ENCODE results near the gene MAP2K3. TPM values are rescaled to one million over a fixed set of nuclear protein-coding genes. Genes with fewer than 3 reads are reported as not detected.
A peak's percentile ranks its signal among the peaks of the same experiment; 100 is the strongest.

The MAP2K3 gene
- total RNA-seq, 1 donor from 2014 or later, result 42.2 TPM

DNA sequence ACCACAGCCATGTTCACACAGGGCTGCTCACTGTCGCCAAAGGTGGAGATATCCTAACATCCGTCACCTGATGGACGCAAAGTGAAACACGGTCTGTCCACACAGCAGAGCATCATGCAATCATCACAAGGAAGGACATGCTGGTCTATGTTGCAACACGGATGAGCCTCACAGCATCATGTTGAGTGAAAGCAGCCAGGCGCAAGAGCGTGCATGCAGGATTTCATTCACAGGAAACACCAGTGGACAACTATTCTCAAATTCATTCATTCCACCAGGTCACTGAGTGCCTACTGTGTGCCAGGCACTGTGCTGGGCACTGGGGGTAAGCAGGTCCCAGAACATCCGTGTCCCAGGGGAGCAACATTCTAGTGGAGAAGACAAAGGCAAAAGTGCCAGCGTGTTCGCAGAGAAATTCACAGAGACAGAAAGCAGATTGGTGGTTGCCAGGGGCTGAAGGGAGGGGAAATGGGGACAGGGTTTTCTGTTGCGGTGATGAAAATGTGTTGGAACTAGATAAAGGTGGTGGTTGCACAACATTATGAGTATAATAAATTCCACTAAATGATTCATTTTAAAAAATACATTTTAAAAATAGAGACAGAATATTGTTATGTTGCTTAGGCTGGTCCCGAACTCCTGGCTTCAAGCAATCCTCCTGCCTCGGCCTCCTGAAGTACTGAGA is 69.0 kb downstream of the MAP2K3 start:
- ATAC-seq (peak; percentile 75), DNase-seq (ENCODE audit: low spot score) (no peak)
- intact Hi-C loops (cut with DNase I), result no loop called here

DNA sequence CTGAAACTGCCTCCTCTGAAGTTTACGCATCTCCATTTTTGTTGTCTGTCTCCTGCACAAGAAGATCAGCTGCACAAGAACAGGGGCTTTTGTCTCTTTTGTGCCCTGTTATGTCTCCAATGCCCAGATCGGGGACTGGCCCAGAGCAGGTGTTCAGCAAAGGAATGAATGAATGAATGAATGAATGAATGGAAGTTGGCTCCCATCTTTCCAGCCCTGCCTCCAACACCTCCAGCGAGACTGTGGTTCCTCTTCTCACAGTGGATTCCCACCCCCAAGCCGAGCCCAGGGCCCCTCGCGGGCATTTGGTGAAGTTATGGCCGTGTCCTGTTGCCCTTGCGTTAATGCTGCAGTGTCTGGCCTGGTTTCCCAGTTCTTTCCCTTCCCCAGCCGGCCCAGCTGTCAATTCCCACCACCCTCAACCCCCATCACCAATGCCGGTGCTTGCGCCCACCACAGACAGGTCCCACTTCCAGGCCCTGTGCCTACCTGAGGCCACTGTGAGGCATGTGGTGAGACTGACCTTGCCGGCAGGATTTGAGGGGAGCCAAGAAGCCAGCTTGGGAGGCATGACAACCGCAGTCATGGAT is 70.4 kb downstream of the MAP2K3 start:
- intact Hi-C loops (cut with DNase I), result no loop called here
- ATAC-seq, result no peak
- DNase-seq (ENCODE audit: low spot score), result no peak

DNA sequence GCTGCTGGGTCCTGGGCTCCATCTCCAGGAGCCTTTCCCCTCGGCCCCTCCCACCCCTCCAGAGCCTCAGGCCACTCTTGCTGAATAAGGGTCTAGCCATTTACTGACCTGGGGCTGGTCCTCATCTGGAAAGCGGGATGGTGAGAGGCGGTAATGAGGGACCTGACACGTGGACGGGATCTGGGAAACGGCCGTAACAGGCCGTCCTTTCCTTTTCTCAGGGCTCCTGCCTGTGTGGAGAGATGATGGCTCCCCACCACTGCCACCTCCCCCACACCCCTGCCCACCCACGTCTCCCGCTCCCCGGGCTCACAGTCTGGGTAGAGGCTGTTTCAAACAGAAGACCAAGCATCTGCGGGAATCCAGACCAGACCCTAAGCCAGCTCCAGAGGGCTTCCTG is 71.1 kb downstream of the MAP2K3 start:
- intact Hi-C loops (cut with DNase I), result no loop called here

DNA sequence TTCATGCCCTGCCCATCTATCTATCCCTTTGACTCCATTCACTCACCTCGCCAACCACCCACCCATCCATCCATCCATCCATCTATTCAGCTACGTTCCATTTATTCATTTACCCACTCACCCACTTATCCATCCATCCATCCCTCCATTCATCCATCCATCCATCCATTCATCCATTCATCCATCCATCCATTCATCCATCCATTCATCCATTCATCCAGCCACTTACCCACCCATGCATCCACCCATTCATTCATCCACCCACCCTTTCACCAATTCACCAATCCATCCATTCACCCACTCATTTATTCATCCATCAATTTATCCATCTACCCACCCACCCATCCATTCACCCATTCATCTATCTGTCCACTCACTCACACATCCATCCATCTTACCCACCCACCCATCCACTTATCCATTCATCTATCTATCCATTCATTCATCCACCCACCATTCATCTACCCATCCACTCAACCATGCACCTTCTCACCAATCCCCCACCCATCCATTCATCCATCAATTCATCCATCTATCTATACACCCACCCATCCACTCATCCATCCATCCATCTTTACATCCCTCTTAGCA is 72.1 kb downstream of the MAP2K3 start:
- intact Hi-C loops (cut with DNase I), result no loop called here
- DNase-seq (ENCODE audit: low spot score) (no peak), ATAC-seq (no peak)

More for the DNA sequence above, 71.1 kb downstream of the MAP2K3 start:
- DNase-seq (ENCODE audit: low spot score) (no peak), ATAC-seq (no peak)

DNA sequence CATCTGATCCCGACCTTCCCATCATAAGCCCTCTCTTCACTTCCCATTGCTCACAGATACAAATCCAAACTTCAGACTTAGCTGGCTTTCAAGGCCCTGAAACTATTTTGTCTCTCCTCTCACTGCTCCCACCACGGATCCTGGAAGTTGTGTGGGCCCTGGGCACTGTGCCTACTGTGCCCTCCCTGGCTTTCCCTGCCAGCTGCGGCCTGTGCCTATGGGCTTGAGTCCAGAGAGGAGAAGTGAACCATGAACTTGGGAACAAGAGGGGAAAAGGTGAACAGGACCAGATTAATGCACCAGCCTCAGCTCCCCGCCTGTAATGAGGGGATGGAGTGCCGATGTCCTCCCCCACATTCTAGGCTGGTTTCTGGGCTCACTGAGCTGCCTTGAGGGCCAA is 72.8 kb downstream of the MAP2K3 start:
- intact Hi-C loops (cut with DNase I), result no loop called here
- ATAC-seq (no peak), DNase-seq (ENCODE audit: low spot score) (no peak)

DNA sequence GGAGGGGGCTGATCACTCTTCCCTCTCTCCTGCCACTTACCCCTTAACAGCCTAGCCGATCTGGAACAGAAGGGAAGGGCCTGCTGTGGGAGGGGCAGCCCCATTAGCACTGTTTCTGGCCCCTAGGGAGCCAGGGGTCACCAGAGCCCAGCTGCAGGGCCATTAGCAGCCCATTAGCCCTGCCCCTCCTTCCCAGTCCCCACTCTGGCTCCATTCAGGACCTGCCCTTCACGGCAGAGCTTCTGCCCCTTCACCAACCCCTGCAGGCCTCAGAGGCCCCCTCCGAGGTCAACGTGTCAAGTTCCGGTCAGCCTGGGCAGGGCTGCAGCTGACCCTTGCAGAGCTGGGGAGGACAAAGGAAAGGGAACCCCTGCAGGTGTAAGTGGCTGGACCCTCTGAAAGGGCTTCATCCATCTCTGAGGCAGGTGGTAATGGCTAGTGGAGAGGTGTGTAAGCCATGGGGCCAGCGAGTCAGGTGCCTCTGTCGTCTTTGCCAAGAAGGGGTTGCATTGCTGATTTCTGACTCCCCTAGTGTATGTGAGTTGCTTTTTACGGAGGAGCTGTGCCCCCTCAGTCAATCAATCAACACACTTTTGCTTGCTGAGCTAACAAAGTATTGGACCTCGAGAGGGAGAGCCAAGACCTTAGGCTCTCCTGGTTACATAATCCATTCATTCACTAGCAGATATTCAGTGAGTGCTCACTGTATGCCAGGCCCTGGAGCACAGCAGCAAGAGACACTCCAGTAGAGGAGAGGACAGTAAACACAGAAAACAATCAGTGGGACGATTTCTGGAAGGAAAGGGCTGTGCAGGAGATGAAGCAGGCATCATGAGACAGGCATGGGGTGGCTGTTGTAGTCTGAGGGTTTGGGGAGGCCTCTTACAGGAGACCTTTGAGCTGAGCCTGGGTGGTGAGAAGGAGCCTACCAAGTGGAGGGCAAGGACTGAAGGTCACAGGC is 73.5 kb downstream of the MAP2K3 start:
- ATAC-seq, result peak; percentile 34
- no peak for DNase-seq (ENCODE audit: low spot score)
- intact Hi-C loops (cut with DNase I), result no loop called here

DNA sequence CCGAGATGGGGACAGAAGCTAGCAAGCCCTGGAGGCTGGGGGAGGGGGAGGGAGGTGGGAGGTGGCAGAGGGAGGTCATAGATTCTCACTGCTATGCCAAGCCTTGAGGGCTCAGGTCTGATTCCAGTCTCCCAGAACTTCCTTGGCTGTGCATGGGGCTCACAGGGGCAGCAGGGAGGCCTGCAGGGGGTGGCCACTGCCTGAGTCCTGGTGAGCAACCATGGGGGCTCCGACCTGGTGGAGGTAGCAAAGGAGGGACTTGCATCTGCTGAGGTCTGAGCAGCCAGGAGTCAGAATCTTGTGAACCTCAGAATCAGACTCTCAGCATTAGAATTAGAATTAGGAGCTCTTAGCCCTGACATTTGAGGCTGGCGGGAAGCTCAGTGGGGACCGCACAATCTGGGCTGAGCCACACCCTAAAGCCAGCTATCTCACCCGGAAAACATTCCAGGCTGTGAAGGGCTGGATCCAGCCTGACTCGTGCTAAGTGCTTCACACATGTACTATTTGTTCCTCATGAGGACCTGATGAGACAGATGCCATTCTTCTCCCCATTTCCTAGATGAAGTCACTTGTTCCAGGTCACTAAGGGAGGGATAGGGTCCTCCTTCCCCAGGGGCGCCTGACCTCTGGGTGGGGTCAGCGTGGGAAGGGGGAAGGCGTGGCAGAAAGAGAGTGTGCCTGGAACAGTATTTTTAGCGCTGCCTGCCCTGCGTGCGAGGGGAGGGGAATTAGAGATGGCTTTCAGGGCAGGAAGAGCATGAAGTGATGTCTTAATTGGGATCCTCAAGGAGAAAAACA is 74.4 kb downstream of the MAP2K3 start:
- intact Hi-C loops (cut with DNase I), result no loop called here
- peak; percentile 73 for ATAC-seq
- DNase-seq (ENCODE audit: low spot score), result no peak

DNA sequence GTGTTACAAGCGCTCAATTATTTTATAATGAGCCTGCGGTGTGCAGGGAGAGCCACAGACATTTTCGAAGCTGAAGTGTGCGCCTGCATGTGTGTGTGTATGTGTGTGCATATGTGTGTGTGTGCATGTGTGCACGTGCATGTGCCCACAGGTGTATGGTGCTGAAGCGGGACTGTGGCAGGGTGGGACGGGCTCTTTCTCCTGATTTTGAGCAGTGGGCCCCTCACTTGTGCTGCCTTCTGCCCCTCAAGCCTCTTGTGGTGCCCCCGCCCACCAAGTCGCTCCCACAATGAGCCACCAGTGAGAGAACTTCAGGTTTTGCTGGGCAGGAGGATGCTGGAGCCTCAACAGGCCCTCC is 75.0 kb downstream of the MAP2K3 start:
- ATAC-seq, result no peak

DNA sequence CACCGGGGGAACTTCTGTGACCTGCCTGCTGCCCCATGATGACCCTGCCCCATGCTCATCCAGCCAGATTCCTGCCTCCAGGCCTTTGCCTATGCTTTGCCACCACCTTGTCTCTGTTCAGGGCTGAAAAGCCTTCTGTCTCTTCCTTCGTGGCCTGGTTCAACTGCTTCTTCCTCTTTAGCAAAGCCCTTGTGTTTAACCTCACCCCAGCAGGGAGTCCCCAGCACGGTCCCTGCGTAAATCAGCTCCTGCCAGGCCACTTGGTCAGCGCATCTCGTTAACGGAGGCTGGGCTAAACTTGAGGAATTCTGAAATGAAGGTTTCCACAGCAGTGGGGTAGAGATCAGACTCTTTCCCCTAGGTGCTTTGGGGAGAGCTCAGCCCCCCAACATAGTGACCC is 75.5 kb downstream of the MAP2K3 start:
- intact Hi-C loops (cut with DNase I), result no loop called here
- ATAC-seq (no peak), DNase-seq (ENCODE audit: low spot score) (no peak)

More for the DNA sequence above, 75.0 kb downstream of the MAP2K3 start:
- intact Hi-C loops (cut with DNase I), result no loop called here
- no peak for DNase-seq (ENCODE audit: low spot score)

DNA sequence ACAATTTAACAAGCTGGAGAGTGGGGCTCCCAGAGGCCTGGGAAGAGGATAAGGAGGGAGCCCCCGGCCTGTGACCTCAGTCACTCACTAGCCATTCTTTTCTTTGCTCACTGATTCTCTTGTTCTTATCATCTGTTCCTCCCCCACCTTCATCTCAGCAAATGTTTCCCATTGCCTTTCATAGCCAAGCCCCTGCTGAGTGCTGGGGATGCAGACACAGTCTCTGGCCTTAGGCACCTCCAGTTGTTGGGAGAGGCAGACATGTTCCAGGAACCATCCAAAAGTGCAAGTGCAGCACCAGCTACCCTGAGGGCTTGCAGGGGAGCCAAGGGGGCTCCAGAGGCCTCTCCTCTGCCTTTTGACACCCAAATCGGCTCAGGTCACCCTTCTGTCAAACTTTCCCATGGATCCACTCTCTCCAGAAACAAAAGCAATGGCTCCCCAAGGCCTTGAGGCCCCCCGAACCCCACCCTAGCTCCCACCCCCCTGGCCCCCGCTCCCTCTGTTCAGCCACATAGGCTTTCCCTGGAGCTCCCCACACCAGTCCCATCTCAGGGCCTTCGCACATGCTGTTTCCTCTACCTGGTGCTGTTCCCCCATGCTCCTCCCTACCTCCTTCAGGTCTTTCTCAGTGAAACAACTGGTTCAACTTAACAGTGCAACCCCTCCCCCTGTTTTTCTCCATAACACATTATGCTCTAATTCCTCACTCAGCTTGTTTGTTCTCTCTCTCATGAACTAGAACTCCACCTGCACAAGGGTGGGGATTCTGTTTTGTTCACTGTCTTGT is 76.7 kb downstream of the MAP2K3 start:
- intact Hi-C loops (cut with DNase I), result no loop called here
- no peak for DNase-seq (ENCODE audit: low spot score)
- ATAC-seq, result no peak

DNA sequence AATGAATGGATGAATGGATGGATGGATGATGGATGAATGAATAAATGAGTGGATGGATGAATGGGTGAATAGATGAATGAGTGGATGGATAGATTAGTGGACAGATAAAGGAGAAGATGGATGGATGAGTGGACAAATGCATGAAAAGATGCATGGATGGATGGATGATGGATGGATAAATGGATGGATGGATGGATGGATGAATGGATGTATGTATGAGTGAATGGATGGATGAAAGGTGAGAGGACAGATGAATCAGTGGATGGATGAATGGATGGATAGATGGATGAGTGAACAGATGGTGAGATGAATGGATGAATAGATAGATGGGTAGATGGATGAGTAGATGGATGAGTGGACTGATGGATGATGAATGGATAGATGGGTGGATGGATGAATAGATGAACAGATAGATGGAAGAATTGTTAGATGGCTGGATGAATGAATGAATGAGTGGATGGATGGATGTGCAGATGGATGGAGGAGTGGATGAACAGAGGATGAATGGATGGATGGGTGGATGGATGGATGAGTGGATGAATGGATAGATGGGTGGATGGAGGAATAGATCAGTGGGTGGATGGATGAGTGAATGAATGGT is 77.9 kb downstream of the MAP2K3 start:
- ATAC-seq, result no peak
- intact Hi-C loops (cut with DNase I), result no loop called here
- no peak for DNase-seq (ENCODE audit: low spot score)

DNA sequence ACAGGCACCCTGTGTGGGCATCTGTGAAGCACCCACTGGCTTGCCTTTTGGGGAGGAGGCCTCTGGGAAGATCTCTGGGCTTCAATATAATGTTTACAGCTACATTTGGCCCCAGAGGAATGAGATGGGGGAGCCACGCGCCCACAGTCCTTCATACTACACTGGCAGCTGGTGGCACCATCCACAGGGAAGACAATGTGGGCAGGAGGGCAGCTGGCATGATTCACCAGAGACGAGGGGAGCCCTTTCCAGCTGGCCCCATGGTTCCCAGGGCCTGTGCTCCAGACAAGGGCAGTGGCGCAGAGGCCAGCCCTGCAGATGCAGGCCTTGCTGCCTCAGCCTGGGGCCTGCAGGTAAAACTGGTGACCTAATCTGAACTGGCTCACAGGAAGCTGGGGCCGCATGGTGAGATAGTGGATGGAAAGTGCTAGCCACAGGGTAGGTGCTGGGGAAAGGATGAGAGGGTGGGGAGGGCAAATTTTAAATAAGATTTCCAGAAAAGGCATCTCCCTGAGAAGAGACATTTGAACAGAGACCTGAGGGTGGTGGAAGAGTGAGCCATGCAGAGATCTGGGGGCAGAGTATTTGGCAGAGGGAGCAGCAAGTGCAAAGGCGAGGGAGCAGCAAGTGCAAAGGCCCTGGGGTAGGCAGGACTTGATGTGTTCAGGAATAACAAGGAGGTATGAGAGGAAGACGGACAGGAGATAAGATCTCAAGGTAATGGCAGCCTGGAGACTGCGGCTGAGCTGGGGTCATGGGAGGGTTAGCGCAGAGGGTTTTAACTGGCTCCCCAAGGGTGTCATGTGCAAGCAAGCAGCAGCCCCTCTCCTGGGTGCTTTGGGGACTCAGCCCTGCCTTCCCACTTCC is 79.5 kb downstream of the MAP2K3 start:
- intact Hi-C loops (cut with DNase I), result no loop called here
- DNase-seq (ENCODE audit: low spot score) (no peak), ATAC-seq (no peak)

Other genes starting within 250 kb of the MAP2K3 start
- 186 TPM for gene USP22, start 241.7 kb upstream of the MAP2K3 start, total RNA-seq
- gene DHRS7B, start 157.7 kb upstream of the MAP2K3 start, total RNA-seq, result 17.1 TPM
- 16.6 TPM for gene TMEM11, start 70.5 kb upstream of the MAP2K3 start, total RNA-seq
- 9.3 TPM for gene NATD1, start 31.3 kb upstream of the MAP2K3 start, total RNA-seq
- 1.0 TPM for gene KCNJ12, start 91.6 kb downstream of the MAP2K3 start, total RNA-seq

Measured in sciatic nerve (tissue), 2 donors.